OCI-LY7 (cell line): ENCODE data around the gene RETREG2. TPM values are rescaled to one million over a fixed set of nuclear protein-coding genes. Genes with fewer than 3 reads are reported as not detected.

Experiments
- BruUV-seq: library from RNA; stranded (reverse); fragments of 400-500 nt; replicated peaks from 2 replicates; lab custom pipeline; 2021; lab: Mats Ljungman, UMichigan
- CTCF ChIA-PET: fragments of 300-600 bp; sonication (Branson Sonifier 250); formaldehyde crosslinking; loops from one replicate; lab custom pipeline; 2022; ENCODE audit warnings: antibody characterized with exemption; ENCODE audit not compliant: unreplicated experiment; lab: Charles Lee
- POLR2A ChIA-PET: fragments of 300-600 bp; sonication (Branson Sonifier 250); formaldehyde crosslinking; loops from one replicate; lab custom pipeline; 2022; ENCODE audit warnings: antibody characterized with exemption; lab: Charles Lee
- DNase-seq: peaks from one replicate; pipeline ENCODE4 v3.0.0-alpha.2; 2015; ENCODE audit warnings: low spot score
- H2AFZ ChIP-seq: fragments of 200-600 bp; sonication (generic), shearing (Covaris generic); 2 replicates; pipeline ENCODE4 v1.6.1; 2014; ENCODE audit warnings: mild to moderate bottlenecking, antibody characterized with exemption, low read length, moderate library complexity
- H3K27ac ChIP-seq: fragments of 200-600 bp; sonication (generic); 2 replicates; pipeline ENCODE4 v1.5.1; 2014; ENCODE audit warnings: mixed run types, low read depth, mild to moderate bottlenecking, moderate library complexity, low read length, inconsistent platforms; ENCODE audit not compliant: poor library complexity, severe bottlenecking
- H3K36me3 ChIP-seq: fragments of 200-600 bp; sonication (generic); 2 replicates; pipeline ENCODE4 v1.6.1; 2014; ENCODE audit warnings: mild to moderate bottlenecking, antibody characterized with exemption, low read length, moderate library complexity, mixed read lengths; ENCODE audit not compliant: insufficient read depth
- H3K4me1 ChIP-seq: fragments of 200-600 bp; sonication (generic); 2 replicates; pipeline ENCODE4 v1.5.1; 2014; ENCODE audit warnings: mild to moderate bottlenecking, low read length; ENCODE audit not compliant: insufficient read depth, poor library complexity, severe bottlenecking
- H3K4me2 ChIP-seq: fragments of 200-600 bp; sonication (generic); 2 replicates; pipeline ENCODE4 v1.6.1; 2014; ENCODE audit warnings: mild to moderate bottlenecking, low read length
- H3K4me3 ChIP-seq: fragments of 200-600 bp; sonication (generic); 2 replicates; pipeline ENCODE4 v1.5.1; 2014; ENCODE audit warnings: mild to moderate bottlenecking, low read depth, low read length; ENCODE audit not compliant: poor library complexity, severe bottlenecking
- H3K79me2 ChIP-seq: fragments of 200-600 bp; sonication (generic); 2 replicates; pipeline ENCODE4 v1.6.1; 2016; ENCODE audit warnings: low read depth, mild to moderate bottlenecking, low read length, moderate library complexity, mixed read lengths; ENCODE audit not compliant: insufficient read depth
- H3K9me2 ChIP-seq: fragments of 200-600 bp; sonication (generic); 2 replicates; pipeline ENCODE4 v1.6.1; 2016; ENCODE audit warnings: mild to moderate bottlenecking, low read length, mixed read lengths; ENCODE audit not compliant: insufficient read depth
- H3K9me3 ChIP-seq: fragments of 200-600 bp; sonication (generic); 2 replicates; pipeline ENCODE4 v1.6.1; 2014; ENCODE audit warnings: mild to moderate bottlenecking, mixed run types, low read length, mixed read lengths
- H4K20me1 ChIP-seq: fragments of 200-600 bp; sonication (generic); 2 replicates; pipeline ENCODE4 v1.6.1; 2014; ENCODE audit warnings: mild to moderate bottlenecking, antibody characterized with exemption, low read length, moderate library complexity, mixed read lengths; ENCODE audit not compliant: insufficient read depth
- CTCF ChIP-seq: fragments of 200-600 bp; sonication (generic); conservative IDR thresholded peaks from 2 replicates; pipeline ENCODE4 v1.5.1; 2014; ENCODE audit warnings: mild to moderate bottlenecking, antibody characterized with exemption, low read length, moderate library complexity, mixed read lengths
- EZH2phosphoT487 ChIP-seq: fragments of 200-600 bp; sonication (generic); IDR thresholded peaks from 2 replicates; pipeline ENCODE4 v1.6.1; 2018; ENCODE audit warnings: low read depth, borderline replicate concordance, mild to moderate bottlenecking, mixed run types, antibody characterized with exemption, low read length, moderate library complexity, mixed read lengths
- intact Hi-C: fragments of 100-400 bp; cut with micrococcal nuclease; formaldehyde crosslinking; loops from one replicate; pipeline ENCODE4 v1.10.0; 2022; ENCODE audit not compliant: unreplicated experiment
- total RNA-seq, 2 experiments: library from RNA; depleted of rRNA in 1 of 2; stranded (reverse); fragments of >200 nt in 1 of 2; shearing (Covaris generic) in 1 of 2; gene quantifications; 2 replicates each; pipeline ENCODE4 v1.2.3, GENCODE V29; 2014 to 2022

Gene RETREG2
- total RNA-seq, 2 experiments from 2014 or later = 59.1 to 74.6 TPM

DNA sequence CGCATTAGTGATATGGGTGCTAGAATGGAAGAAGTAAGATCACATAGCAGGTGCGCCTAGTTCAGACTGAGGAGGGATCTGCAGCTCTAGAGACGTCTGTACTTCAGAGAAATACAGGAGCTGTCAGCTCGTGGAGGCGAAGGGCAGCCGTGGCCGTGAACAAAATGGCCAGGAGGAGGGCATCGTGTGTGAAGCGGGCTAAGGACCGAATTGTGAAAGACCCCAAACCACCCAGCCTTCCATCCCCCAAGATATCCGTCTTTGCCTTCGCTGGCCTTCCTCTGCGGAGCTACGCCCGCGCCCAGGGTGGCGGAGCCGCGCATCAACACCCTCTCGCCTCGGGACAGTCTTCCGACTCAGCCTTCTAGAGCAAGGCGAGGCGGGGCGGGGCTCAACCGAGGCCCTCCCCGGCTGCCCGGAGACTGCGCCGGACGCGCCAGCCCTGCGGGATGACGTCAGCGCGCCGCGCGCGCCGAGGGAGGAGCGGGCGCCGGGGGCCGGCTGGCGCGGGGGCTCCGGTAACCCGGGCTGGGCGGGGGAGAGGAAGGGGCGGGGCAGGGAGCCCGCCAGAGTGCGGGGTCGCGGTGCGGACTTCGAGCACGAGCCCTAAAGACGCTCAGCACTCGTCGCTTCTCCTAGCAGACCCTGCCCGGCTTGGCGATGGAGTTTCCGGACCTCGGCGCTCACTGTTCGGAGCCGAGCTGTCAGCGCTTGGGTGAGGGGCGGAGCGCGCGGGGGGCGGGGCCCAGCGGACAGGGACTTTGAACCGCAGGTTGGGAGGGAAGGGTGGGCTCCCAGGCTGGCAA is 28.5 kb downstream of the RETREG2 start, which contains the start of gene ZFAND2B:
Gene ZFAND2B (plus strand): TSS at position 455 of the 806 bp plus-strand sequence. CDS start 206 bp downstream, at position 661.
- H3K4me3 ChIP-seq = peak within 1 kb of the TSS; percentile 69
- POLR2A ChIA-PET = interaction anchor here (0.6 to 2.0 kb wide), 20 partner anchors 10 to 86 kb away, joined by 3 to 23 read pairs (median 4); partner anchors contain the start of genes CNPPD1, DNAJB2, GLB1L and STK16

GRCh38 chr2:219207134-219207883 is 29.2 kb downstream of the RETREG2 start:
- peak overlapping the region; percentile 93 for H3K4me2 ChIP-seq
- peaks cover 4% of the 10 kb centered on the region; the same call in 1 of the 2 replicates for H3K79me2 ChIP-seq
- H3K27ac ChIP-seq = peak overlapping the region; percentile 76
- no peaks in the 10 kb centered on the region for H4K20me1 ChIP-seq
- no TSS peak for BruUV-seq
- no peaks in the 10 kb centered on the region for H3K9me2 ChIP-seq
- H2AFZ ChIP-seq = no peak overlapping the region
- intact Hi-C loops = loop anchor here (1.0 kb wide), 1 partner anchor 38 kb away; the partner anchor contains the start of genes GLB1L and STK16
- H3K9me3 ChIP-seq = peaks cover 8% of the 10 kb centered on the region; the same call in 1 of the 2 replicates
- DNase-seq = no peak
- ChIA-PET CTCF (interaction anchor here (0.6 kb wide), 1 partner anchor 10 kb away, joined by 7 read pairs; no protein-coding TSS in a partner anchor), POLR2A (interaction anchor here (0.7 to 2.0 kb wide), 11 partner anchors 20 to 72 kb away, joined by 3 to 23 read pairs (median 4); partner anchors contain the start of genes CNPPD1, DNAJB2, GLB1L and STK16)
- H3K4me3 ChIP-seq = peak overlapping the region; percentile 69
- TF ChIP-seq CTCF (no peak), EZH2phosphoT487 (no peak)
- H3K4me1 ChIP-seq = peaks cover 17% of the 10 kb centered on the region
- peaks cover 42% of the 10 kb centered on the region for H3K36me3 ChIP-seq

More for the DNA sequence above, 28.5 kb downstream of the RETREG2 start, which contains the start of gene ZFAND2B:
- Histone ChIP-seq H3K9me3 (peaks cover 8% of the 10 kb centered on the region; the same call in 1 of the 2 replicates), H3K4me1 (peaks cover 17% of the 10 kb centered on the region), H3K36me3 (peaks cover 38% of the 10 kb centered on the region), H3K9me2 (no peaks in the 10 kb centered on the region), H3K79me2 (peaks cover 4% of the 10 kb centered on the region; the same call in 1 of the 2 replicates), H3K27ac (peak within 1 kb of the TSS; percentile 76), H4K20me1 (no peaks in the 10 kb centered on the region), H3K4me2 (peak within 1 kb of the TSS; percentile 93), H2AFZ (peak within 1 kb of the TSS; percentile 85)
- DNase-seq = peak; percentile 97
- CTCF ChIA-PET = interaction anchor here (0.5 to 1.4 kb wide), 3 partner anchors 9 to 89 kb away, joined by 4 to 7 read pairs (median 5); no protein-coding TSS in a partner anchor
- intact Hi-C loops = loop anchor here (1.0 kb wide), 6 partner anchors 23 to 71 kb away; partner anchors contain the start of genes ANKZF1, ATG9A, GLB1L and NHEJ1
- TF ChIP-seq CTCF (no peak), EZH2phosphoT487 (no peak)
- BruUV-seq = TSS peak; percentile 86
